AG08396 (cell line): ENCODE data around the gene KCNA3.

Experiments
- DNase-seq: peaks from one replicate; pipeline ENCODE4 v3.0.0; 2012; ENCODE audit warnings: low spot score, mixed read lengths

The KCNA3 gene

GRCh38 chr1:110674337-110675059 lies at the start of gene KCNA3:
KCNA3 (minus strand) TSS chr1:110674940; CDS start chr1:110674809, 131 bp downstream.
- DNase-seq = peak; percentile 32

GRCh38 chr1:110722807-110723206 lies 48.1 kb upstream of the KCNA3 start:
- no peak for DNase-seq

DNA sequence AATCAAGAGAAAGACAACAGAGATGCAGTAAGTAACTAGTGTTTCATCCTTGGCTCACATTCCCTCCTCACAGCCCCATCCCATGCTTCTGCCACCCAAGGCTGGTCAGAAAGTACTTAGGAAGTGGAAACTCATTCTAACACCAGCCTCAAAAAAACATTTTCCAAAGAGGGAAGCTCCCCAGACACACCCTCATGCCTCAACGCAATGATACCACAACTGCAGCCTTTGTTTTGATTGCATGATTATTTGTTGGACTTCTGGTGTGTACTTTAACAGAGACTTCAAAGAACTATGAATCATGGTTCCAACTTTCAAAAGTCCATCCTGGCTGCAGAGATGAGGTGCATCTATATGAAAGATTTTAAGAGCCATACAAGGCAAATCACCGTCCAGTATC lies 45.2 kb upstream of the KCNA3 start:
- DNase-seq = no peak

- DNase-seq = no peak
Measured at GRCh38 chr1:110718452-110718851, 43.7 kb upstream of the KCNA3 start.

DNA sequence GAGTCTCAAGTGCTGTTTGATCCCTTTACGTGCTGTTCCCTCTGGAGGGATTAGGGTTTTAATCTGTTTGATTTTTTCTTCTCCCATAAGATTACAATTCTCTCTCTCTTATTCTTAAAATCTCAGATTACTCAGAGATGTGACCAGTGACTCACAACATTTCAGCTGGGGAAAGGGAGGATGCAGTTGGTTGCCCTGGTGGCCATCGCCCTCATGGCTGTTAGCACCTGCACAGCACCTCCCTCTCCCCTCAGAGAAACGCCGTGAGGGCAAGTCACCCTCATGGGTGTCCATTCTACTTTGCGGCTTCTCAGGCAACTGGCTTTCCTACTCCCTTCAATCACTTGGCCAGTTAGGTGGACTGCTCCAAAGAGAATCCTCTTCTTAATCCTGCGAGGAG lies 42.4 kb upstream of the KCNA3 start:
- peak; percentile 9 for DNase-seq

DNA sequence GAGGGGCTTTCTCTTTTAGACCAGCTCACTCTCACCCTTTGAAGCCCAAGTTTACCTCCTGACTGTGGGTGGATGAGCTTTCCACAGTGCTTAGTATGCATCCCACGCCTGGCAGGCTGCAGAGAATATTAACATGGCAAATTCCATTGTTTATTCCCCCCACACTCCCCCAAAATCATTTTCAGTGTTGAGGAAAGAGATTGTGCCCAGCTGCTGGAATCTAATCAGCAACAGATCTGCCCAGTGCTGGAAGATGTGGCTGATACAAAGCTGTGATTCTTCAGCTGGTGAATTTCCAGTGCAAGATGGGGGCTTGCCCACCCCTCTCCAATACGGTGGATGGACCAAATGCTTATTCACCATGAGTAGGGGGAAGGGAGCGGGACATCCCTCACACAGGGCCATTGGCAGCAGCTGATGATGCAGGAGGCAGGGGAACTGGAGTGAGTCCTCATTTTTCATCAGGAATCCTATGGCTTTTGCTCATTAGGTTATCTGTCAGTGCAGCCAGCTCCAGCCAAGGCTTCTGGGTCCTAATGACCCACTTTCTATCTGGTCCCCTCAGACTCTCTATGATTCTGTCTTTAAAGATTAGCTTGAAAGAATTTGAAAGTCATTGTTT lies 39.7 kb upstream of the KCNA3 start:
- no peak for DNase-seq

GRCh38 chr1:110713221-110713620 lies 38.5 kb upstream of the KCNA3 start:
- no peak for DNase-seq

- DNase-seq = no peak
Measured at GRCh38 chr1:110710314-110710713, 35.6 kb upstream of the KCNA3 start.

DNA sequence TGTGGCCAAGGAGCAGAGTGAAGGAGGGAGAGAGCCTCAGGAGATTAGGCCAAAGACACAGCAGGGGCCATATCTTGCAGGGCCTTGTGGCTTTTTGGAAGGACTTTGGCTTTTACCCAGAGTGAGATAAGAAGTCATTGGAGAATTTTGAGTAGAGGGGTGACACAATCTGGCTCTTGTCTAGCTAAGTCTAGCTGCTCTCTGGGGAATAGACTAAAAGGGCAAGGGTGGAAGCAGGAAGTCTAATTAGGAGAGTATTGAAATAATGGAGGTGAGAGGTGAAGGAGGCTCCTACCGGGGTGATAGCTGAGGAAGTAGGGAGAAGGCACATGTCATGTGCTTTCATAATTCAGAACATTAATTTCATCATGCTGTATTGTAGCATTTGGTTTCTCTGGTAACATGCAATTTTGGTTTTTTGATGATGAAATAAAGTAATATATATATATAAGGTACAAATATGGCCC lies 34.3 kb upstream of the KCNA3 start:
- no peak for DNase-seq

GRCh38 chr1:110707232-110707631 lies 32.5 kb upstream of the KCNA3 start:
- no peak for DNase-seq

DNA sequence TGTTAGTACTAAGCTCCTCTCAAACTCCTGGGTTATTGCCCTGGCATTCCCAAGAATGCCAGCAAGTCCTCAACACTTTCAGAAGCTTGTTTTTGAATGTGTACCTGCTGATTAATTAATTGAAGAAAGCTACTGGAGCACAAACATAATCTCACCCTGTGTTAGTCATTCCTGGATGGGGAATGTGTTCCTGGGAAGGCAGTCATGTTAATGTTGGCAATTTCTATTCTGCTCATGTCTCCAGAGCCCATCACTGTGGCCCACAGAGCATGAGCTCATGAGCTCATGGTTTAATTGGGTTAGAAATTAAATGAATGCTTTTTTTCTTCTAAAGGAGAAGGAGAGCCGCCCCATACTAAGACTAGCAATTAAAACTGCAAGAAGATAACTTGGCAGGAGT lies 31.9 kb upstream of the KCNA3 start:
- no peak for DNase-seq

DNA sequence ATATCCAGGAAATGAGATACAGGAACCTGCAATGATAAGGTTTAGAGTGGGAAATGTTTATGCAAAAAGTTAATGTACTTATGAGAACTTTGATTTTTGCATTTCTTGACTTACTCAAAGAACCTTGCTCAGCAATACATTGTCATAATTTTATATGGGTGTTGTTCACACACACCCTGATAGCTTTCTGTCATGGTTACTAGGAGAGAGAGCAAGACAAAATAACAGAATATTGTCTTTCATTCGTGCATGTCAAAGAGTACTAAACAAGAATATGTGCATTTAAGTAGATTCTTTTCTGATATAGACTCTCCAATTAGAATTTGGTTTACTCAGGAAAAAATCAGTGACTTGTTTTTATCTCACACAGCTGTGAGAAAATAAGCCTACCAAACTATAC lies 27.5 kb upstream of the KCNA3 start:
- no peak for DNase-seq

DNA sequence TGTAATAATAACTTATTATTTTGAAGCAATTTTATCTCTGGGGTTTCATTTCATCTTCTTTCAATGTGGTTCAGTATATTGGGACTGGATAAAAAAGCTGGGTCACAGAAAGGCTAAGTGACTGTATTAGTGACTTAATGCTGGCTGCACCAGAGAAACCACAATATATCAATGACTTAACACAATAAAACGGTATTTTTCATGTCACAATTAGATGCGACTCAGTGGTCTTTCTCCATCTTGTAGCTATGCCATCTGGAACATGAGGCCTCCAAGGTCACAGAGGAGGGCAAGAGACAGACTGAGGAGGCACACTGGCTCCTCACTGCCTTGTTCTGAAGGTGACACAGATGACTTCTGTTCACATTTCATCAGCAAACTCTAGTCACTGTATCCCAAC lies 26.0 kb upstream of the KCNA3 start:
- DNase-seq = no peak

GRCh38 chr1:110697606-110698005 lies 22.9 kb upstream of the KCNA3 start:
- DNase-seq = no peak

DNA sequence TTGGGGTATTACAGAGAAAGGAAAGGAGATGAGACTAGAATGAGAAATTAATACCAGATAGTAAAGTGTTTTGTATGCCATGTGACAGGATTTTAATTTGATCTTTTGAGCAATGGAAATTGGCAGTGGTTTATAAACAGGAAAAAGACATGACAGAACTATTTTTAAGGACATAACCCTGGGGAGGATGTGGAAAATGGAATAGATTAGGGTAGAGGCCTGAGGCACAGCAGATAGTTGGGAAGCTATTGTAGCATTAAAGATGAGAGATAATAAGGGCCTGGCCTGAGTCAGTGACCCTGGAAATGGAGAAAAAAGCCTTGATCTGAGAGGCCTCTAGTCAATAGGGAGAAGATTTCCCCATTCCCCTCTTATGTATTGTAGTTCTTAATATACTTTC lies 22.1 kb upstream of the KCNA3 start:
- no peak for DNase-seq

DNA sequence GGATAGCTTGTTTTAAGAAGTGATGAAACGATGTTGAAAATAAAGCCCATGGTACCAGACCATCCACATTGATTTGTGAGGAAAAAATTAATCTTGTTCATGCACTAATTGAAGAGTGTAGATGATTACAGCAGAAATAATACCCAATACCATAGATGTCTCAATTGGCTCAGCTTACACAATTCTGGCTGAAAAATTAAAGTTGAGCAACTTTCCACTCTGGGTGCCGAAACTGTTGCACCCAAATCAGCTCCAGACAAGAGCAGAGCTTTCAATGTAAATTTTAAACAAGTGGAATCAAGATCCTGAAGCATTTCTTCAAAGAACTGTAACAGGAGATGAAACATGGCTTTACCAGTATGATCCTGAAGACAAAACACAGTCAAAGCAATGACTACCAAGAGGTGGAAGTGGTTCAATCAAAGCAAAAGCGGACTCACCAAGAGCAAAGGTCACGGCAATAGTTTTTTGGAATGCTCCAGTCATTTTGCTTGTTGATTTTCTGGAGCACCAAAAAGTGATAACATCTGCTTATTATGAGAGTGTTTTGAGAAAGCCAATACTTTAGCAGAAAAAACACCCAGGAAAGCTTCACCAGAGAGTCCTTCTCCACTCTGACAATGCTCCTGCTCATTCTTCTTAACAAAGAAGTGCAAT lies 16.1 kb upstream of the KCNA3 start:
- no peak for DNase-seq

- no peak for DNase-seq
Measured at GRCh38 chr1:110689868-110690267, 15.1 kb upstream of the KCNA3 start.

DNA sequence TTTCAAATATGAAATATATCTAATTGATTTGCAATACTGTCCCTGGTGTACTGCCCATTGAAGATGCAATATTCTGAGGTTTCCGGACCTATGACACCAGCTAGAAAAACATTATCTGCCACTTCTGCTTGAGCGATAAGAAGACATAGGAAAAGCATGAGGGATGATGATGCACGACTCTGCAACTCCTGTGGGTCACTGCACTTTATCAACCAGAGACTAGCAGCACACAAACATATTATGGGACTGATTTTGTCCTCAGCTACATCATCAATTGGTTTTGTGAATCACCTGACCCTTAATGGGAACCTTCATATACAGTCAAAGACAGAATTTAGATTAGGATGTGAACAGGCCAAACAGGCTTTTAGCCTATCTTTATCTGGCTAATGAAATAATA lies 13.8 kb upstream of the KCNA3 start:
- no peak for DNase-seq

GRCh38 chr1:110687250-110687649 lies 12.5 kb upstream of the KCNA3 start:
- peak; percentile 23 for DNase-seq

GRCh38 chr1:110686188-110686587 lies 11.4 kb upstream of the KCNA3 start:
- no peak for DNase-seq

DNA sequence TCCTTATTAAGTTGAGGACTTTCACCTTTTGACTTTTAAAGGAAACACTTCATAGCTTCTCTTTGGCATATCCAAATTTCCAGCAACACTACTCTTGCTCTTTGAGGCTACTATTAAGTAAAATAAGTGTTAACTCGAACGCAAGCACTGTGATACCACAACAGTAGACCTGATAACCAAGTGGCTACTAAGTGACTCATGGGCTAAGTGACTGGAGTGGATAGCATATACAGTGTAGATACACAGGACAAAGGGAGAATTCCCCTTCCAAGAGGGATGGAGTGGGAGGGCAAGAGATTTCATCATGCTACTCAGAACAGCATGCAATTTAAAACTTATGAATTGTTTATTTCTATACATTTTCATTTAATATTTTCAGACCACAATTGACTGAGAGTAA lies 9.8 kb upstream of the KCNA3 start:
- no peak for DNase-seq

GRCh38 chr1:110682898-110683297 lies 8.2 kb upstream of the KCNA3 start:
- DNase-seq = no peak

DNA sequence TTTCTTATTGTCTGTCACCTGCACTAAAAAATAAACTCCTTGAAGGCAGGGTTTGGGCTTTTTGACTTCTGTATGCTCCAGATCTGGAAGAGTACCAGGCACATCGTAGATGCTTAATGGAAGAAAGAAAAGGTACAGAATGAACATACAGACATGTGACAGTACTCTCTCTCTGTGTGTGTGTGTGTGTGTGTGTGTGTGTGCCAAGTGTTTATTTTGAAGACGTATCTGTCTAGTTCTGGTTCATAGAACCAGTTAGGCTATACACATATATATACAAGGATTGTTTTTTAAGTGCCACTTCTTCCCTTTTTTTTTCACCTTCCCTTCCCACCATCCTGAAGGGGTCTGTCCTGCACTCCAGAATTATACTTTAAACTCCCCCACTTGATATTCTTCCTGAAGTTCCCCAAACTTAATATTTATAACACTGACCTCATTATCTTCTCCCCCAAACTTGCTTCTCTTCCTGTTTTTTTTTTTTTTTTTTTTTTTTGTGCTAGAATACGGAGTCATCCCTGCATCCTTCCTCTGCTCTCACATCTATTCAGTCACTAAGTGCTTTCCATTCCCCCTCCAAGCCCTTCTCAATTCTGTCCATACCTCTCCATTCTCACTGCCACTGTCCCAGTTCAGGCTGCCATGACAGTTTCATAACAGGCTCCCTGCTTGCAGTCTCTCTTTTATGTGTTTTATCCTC lies 5.4 kb upstream of the KCNA3 start:
- no peak for DNase-seq
